Right lobe of liver (tissue), 6 donors: Measurements from ENCODE around the gene FLYWCH1. TPM values are rescaled to one million over a fixed set of nuclear protein-coding genes. Genes with fewer than 3 reads are reported as not detected.
"Not testable (repeated sequence)": the region's sequence is repeated elsewhere in the genome, so short reads cannot be mapped to it uniquely, and the experiment has no call there.

Experiments used
- ATAC-seq, 4 donors: fragments of 200-7000 bp; cut with Tn5 transposase; one replicate each; pipeline ENCODE4 v1.9.1; 2020; ENCODE audit warnings: mild to moderate bottlenecking in 4 of 4, moderate library complexity in 4 of 4
- DNase-seq, 3 donors: peaks; one replicate each; pipeline ENCODE4 v3.0.0-alpha.2; 2020
- H3K27ac ChIP-seq, 3 donors: fragments of 200-600 bp; one replicate each; pipeline ENCODE4 v1.8.0; 2022
- H3K27me3 ChIP-seq, 2 donors: fragments of 200-600 bp; one replicate each; pipeline ENCODE4 v1.8.0; 2022
- H3K36me3 ChIP-seq, 4 donors: fragments of 200-600 bp; sonication (generic) in 1 of 4; one replicate each; pipeline versions ENCODE4 v1.5.1 to v1.8.0; 2017 to 2022; ENCODE audit warnings: control low read depth in 1 of 4
- H3K4me1 ChIP-seq, 4 donors: fragments of 200-600 bp; sonication (generic) in 1 of 4; one replicate each; pipeline versions ENCODE4 v1.5.1 to v1.8.0; 2017 to 2022; ENCODE audit warnings: control low read depth in 1 of 4
- H3K4me3 ChIP-seq, 3 donors: fragments of 200-600 bp; one replicate each; pipeline ENCODE4 v1.8.0; 2022
- H3K9me3 ChIP-seq, 4 donors: fragments of 200-600 bp; sonication (generic) in 1 of 4; one replicate each; pipeline versions ENCODE4 v1.5.1 to v1.8.0; 2017 to 2022; ENCODE audit warnings: control low read depth in 1 of 4
- POLR2A ChIP-seq: fragments of 450-650 bp; IDR thresholded peaks from one replicate; pipeline ENCODE4 v1.6.1; 2017; ENCODE audit warnings: antibody characterized with exemption, mild to moderate bottlenecking
- WGBS: methylation state at CpG from one replicate; pipeline ENCODE4 v1.1.6; 2018; ENCODE audit warnings: low coverage, low lambda C conversion rate; ENCODE audit not compliant: insufficient coverage; ENCODE audit errors: missing lambda C conversion rate; 5-methylcytosine and 5-hydroxymethylcytosine counted together
- intact Hi-C, 2 donors: fragments of 100-400 bp; cut with DNase I; formaldehyde crosslinking; loops; one replicate each; pipeline versions ENCODE4 v1.11.2 to v1.14.1; 2022
- total RNA-seq, 6 experiments: library from RNA; depleted of rRNA in 2 of 6; stranded (reverse); fragments of >200 nt in 2 of 6; fragmentation: NEBNext Ultra II Directional in 3 of 6; extraction: Animal tissue kit (Norgen Biotek cat#: 25700) in 3 of 6; gene quantifications; one replicate each; pipeline versions ENCODE4 v1.1.0 to v1.2.4, GENCODE V29; 2016 to 2023
- TF ChIP-seq, protein P1 (sequence below), 4 donors: fragments of 200-600 bp in 3 of 4; fragments of 450-650 bp in 1 of 4; IDR thresholded peaks; one replicate each; pipeline versions ENCODE4 v1.5.1 to v1.8.0; 2016 to 2022; ENCODE audit warnings: antibody characterized with exemption in 4 of 4, mild to moderate bottlenecking in 2 of 4
- donor health status: DM: no; HTN: yes; CAD: no.
- donor health status: DM: no; HTN: no; CAD: no.
- donor health status: DM: no; HTN: no; CAD: no.
- donor health status: DM: no; HTN: yes; CAD: no.
- donor health status: DM: no; HTN: yes; CAD: no.

FLYWCH1 gene
- total RNA-seq, 6 experiments from 2014 or later: 9.3 to 19.8 (median 15.1) TPM

DNA sequence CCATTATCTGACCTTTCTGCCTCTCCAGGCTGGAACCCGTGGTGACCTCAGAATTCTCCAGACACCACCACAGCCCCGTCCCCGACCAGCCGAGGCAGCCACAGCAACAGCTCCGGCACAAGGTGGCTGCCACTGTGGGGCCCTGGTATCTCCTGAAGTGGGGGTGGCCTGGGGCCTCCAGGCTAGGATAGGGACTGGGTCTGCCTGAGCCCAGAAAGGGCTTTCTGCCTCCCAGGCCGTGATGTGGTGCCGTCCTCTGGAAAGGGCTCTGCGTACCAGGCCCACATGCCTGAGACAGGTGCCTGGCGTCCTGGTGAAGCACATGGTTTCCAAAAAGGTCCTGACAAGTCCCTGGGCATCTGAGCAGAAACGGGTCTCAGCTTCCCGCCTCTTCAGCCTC lies 17.1 kb downstream of the FLYWCH1 start:
- no peaks in the 10 kb centered on the region for H3K9me3 ChIP-seq
- no peaks in the 10 kb centered on the region for H3K27me3 ChIP-seq
- H3K4me1 ChIP-seq: peaks cover 0 to 7% (median 0%) of the 10 kb centered on the region in 4 donors
- WGBS: 66% methylated on average over 5 of the region's 11 CpGs
- DNase-seq (no peak), ATAC-seq (no peak)
- TF ChIP-seq, protein P1, sequence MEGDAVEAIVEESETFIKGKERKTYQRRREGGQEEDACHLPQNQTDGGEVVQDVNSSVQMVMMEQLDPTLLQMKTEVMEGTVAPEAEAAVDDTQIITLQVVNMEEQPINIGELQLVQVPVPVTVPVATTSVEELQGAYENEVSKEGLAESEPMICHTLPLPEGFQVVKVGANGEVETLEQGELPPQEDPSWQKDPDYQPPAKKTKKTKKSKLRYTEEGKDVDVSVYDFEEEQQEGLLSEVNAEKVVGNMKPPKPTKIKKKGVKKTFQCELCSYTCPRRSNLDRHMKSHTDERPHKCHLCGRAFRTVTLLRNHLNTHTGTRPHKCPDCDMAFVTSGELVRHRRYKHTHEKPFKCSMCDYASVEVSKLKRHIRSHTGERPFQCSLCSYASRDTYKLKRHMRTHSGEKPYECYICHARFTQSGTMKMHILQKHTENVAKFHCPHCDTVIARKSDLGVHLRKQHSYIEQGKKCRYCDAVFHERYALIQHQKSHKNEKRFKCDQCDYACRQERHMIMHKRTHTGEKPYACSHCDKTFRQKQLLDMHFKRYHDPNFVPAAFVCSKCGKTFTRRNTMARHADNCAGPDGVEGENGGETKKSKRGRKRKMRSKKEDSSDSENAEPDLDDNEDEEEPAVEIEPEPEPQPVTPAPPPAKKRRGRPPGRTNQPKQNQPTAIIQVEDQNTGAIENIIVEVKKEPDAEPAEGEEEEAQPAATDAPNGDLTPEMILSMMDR (IDR thresholded peaks at IDR 0.05): no peak
- no peak for TF ChIP-seq POLR2A
- H3K27ac ChIP-seq: no peak overlapping the region
- intact Hi-C loops: no loop called here
- H3K36me3 ChIP-seq: peaks cover 0 to 17% (median 2%) of the 10 kb centered on the region in 4 donors
- H3K4me3 ChIP-seq: no peak overlapping the region

- Histone ChIP-seq H3K4me1 (peaks cover 0 to 7% (median 0%) of the 10 kb centered on the region in 4 donors), H3K27ac (no peak overlapping the region), H3K9me3 (no peaks in the 10 kb centered on the region), H3K27me3 (no peaks in the 10 kb centered on the region), H3K4me3 (no peak overlapping the region), H3K36me3 (peaks cover 0 to 25% (median 3%) of the 10 kb centered on the region in 4 donors)
- ATAC-seq: no peak
- no peak for DNase-seq
- WGBS: no CpG with 5 or more reads among the region's 14 CpGs
- intact Hi-C loops: no loop called here
- TF ChIP-seq, protein P1 (IDR thresholded peaks at IDR 0.05): no peak
- TF ChIP-seq POLR2A: no peak
Measured at GRCh38 chr16:2929693-2930092, 18.0 kb downstream of the FLYWCH1 start.

- no peaks in the 10 kb centered on the region for H3K9me3 ChIP-seq
- 100% methylated on average over 1 of the region's 15 CpGs for WGBS
- peaks cover 0 to 7% (median 0%) of the 10 kb centered on the region in 4 donors for H3K4me1 ChIP-seq
- no peak overlapping the region for H3K27ac ChIP-seq
- DNase-seq (no peak), ATAC-seq (no peak)
- no peaks in the 10 kb centered on the region for H3K27me3 ChIP-seq
- H3K4me3 ChIP-seq: no peak overlapping the region
- peaks cover 0 to 25% (median 3%) of the 10 kb centered on the region in 4 donors for H3K36me3 ChIP-seq
- TF ChIP-seq, protein P1 (IDR thresholded peaks at IDR 0.05): no peak
- no peak for TF ChIP-seq POLR2A
- intact Hi-C loops: no loop called here
Measured at GRCh38 chr16:2930236-2930635, 18.5 kb downstream of the FLYWCH1 start.

GRCh38 chr16:2931231-2931914 lies 19.6 kb downstream of the FLYWCH1 start:
- WGBS: 86% methylated on average over 10 of the region's 13 CpGs
- H3K27me3 ChIP-seq, DNase-seq, ATAC-seq, H3K4me3 ChIP-seq, H3K27ac ChIP-seq, H3K4me1 ChIP-seq, H3K9me3 ChIP-seq, intact Hi-C loops: not testable (repeated sequence)
- peaks cover 0 to 25% (median 3%) of the 10 kb centered on the region in 4 donors for H3K36me3 ChIP-seq

DNA sequence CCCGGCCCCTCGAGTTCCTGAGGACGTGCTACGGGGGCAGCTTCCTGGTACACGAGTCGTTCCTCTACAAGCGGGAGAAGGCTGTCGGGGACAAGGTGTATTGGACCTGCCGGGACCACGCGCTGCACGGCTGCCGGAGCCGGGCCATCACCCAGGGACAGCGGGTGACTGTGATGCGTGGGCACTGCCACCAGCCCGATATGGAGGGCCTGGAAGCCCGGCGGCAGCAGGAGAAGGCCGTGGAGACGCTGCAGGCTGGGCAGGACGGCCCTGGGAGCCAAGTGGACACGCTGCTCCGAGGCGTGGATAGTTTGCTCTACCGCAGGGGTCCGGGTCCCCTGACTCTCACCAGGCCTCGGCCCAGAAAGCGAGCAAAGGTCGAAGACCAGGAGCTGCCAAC lies 21.4 kb downstream of the FLYWCH1 start:
- peaks cover 0 to 39% (median 7%) of the 10 kb centered on the region in 4 donors for H3K36me3 ChIP-seq
- DNase-seq (no peak), ATAC-seq (no peak)
- no peak overlapping the region for H3K27ac ChIP-seq
- intact Hi-C loops: no loop called here
- 90% methylated on average over 2 of the region's 30 CpGs for WGBS
- TF ChIP-seq, protein P1 (IDR thresholded peaks at IDR 0.05): no peak
- no peak for TF ChIP-seq POLR2A
- no peaks in the 10 kb centered on the region for H3K4me1 ChIP-seq
- H3K9me3 ChIP-seq: no peaks in the 10 kb centered on the region
- H3K4me3 ChIP-seq: no peak overlapping the region
- no peaks in the 10 kb centered on the region for H3K27me3 ChIP-seq
